Liver (tissue), 9 donors: ENCODE data around the gene AHRR. TPM values are rescaled to one million over a fixed set of nuclear protein-coding genes. Genes with fewer than 3 reads are reported as not detected.

Source experiments
- DNase-seq: peaks from one replicate; pipeline ENCODE4 v3.0.0-alpha.2; 2017; ENCODE audit warnings: low spot score
- H3K27ac ChIP-seq, 2 donors: one replicate each; pipeline ENCODE4 v1.7.0; 2013; ENCODE audit warnings: inconsistent platforms in 2 of 2, low read length in 2 of 2, control low read depth in 1 of 2, low read depth in 1 of 2, mild to moderate bottlenecking in 1 of 2
- H3K27me3 ChIP-seq, 4 donors: one replicate each; pipeline versions ENCODE4 v1.6.1 to v1.7.0; 2013; ENCODE audit warnings: low read length in 3 of 4, inconsistent platforms in 1 of 4, mild to moderate bottlenecking in 1 of 4, moderate library complexity in 1 of 4; ENCODE audit not compliant: control insufficient read depth in 4 of 4, insufficient read depth in 4 of 4
- H3K36me3 ChIP-seq, 4 donors: one replicate each; pipeline versions ENCODE4 v1.6.1 to v1.7.0; 2013; ENCODE audit warnings: low read length in 3 of 4, mild to moderate bottlenecking in 3 of 4, low read depth in 1 of 4, moderate library complexity in 1 of 4; ENCODE audit not compliant: control insufficient read depth in 4 of 4, insufficient read depth in 3 of 4
- H3K4me1 ChIP-seq, 4 donors: one replicate each; pipeline versions ENCODE4 v1.6.1 to v1.7.0; 2013; ENCODE audit warnings: low read length in 3 of 4, mild to moderate bottlenecking in 3 of 4, moderate library complexity in 1 of 4; ENCODE audit not compliant: control insufficient read depth in 4 of 4, insufficient read depth in 4 of 4
- H3K4me3 ChIP-seq, 3 donors: one replicate each; pipeline versions ENCODE4 v1.6.1 to v1.7.0; 2013; ENCODE audit warnings: low read length in 3 of 3, control low read depth in 1 of 3, low read depth in 1 of 3, mild to moderate bottlenecking in 1 of 3
- H3K9ac ChIP-seq, 2 donors: one replicate each; pipeline ENCODE4 v1.7.0; 2013; ENCODE audit warnings: low read length in 2 of 2, mild to moderate bottlenecking in 2 of 2, moderate library complexity in 2 of 2, control low read depth in 1 of 2, low read depth in 1 of 2
- H3K9me3 ChIP-seq, 4 donors: one replicate each; pipeline versions ENCODE4 v1.6.1 to v1.7.0; 2013; ENCODE audit warnings: low read length in 3 of 4; ENCODE audit not compliant: control insufficient read depth in 4 of 4
- EGR1 ChIP-seq, 2 donors: IDR thresholded peaks; 2 replicates each; pipeline ENCODE4 v1.6.1; 2016 to 2018; ENCODE audit warnings: antibody characterized with exemption in 2 of 2, low read depth in 2 of 2
- FOXA1 ChIP-seq: IDR thresholded peaks from 2 replicates; pipeline ENCODE4 v1.6.1; 2016; ENCODE audit warnings: antibody characterized with exemption
- FOXA2 ChIP-seq: IDR thresholded peaks from 2 replicates; pipeline ENCODE4 v1.6.1; 2016; ENCODE audit warnings: antibody characterized with exemption
- GABPA ChIP-seq, 2 donors: IDR thresholded peaks in 1 of 2; conservative IDR thresholded peaks in 1 of 2; 2 replicates each; pipeline ENCODE4 v1.6.1; 2016; ENCODE audit warnings: antibody characterized with exemption in 2 of 2, mild to moderate bottlenecking in 1 of 2, moderate library complexity in 1 of 2
- HNF4A ChIP-seq, 2 donors: conservative IDR thresholded peaks; 2 replicates each; pipeline ENCODE4 v1.6.1; 2016; ENCODE audit warnings: antibody characterized with exemption in 2 of 2, mild to moderate bottlenecking in 2 of 2
- HNF4G ChIP-seq: IDR thresholded peaks from 2 replicates; pipeline ENCODE4 v1.6.1; 2016; ENCODE audit warnings: antibody characterized with exemption
- JUND ChIP-seq, 2 donors: IDR thresholded peaks; 2 replicates each; pipeline ENCODE4 v1.6.1; 2016; ENCODE audit warnings: antibody characterized with exemption in 2 of 2
- NR2F2 ChIP-seq: IDR thresholded peaks from 2 replicates; pipeline ENCODE4 v1.6.1; 2016; ENCODE audit warnings: antibody characterized with exemption
- RAD21 ChIP-seq, 2 donors: IDR thresholded peaks; 2 replicates each; pipeline ENCODE4 v1.6.1; 2016; ENCODE audit warnings: antibody characterized with exemption in 2 of 2, mild to moderate bottlenecking in 2 of 2
- REST ChIP-seq: IDR thresholded peaks from 2 replicates; pipeline ENCODE4 v1.6.1; 2016; ENCODE audit warnings: antibody characterized with exemption, mild to moderate bottlenecking
- RXRA ChIP-seq, 2 donors: IDR thresholded peaks; 2 replicates each; pipeline ENCODE4 v1.6.1; 2017 to 2018; ENCODE audit warnings: antibody characterized with exemption in 2 of 2, mild to moderate bottlenecking in 1 of 2
- SP1 ChIP-seq: IDR thresholded peaks from 2 replicates; pipeline ENCODE4 v1.6.1; 2018; ENCODE audit warnings: antibody characterized with exemption, mild to moderate bottlenecking
- TAF1 ChIP-seq: conservative IDR thresholded peaks from 2 replicates; pipeline ENCODE4 v1.6.1; 2016; ENCODE audit warnings: antibody characterized with exemption, mild to moderate bottlenecking
- YY1 ChIP-seq: IDR thresholded peaks from 2 replicates; pipeline ENCODE4 v1.6.1; 2016; ENCODE audit warnings: antibody characterized with exemption, mild to moderate bottlenecking
- WGBS: extraction: QIAGEN DNeasy Blood & Tissue Kit; methylation state at CpG from one replicate; pipeline ENCODE4 v1.1.7; 2013; 5-methylcytosine and 5-hydroxymethylcytosine counted together
- polyA plus RNA-seq, 2 donors: library from polyadenylated mRNA; stranded (reverse) in 1 of 2; unstranded in 1 of 2; fragments of 200-250 nt in 1 of 2; fragments of >200 nt in 1 of 2; fragmentation: Nextera tagmentation in 1 of 2; extraction: Ambion mirVana in 1 of 2; gene quantifications; one replicate each; pipeline versions ENCODE4 v1.2.1 to v1.2.3, GENCODE V29; 2013 to 2015
- total RNA-seq, 2 donors: library from RNA; depleted of rRNA; stranded (reverse); fragments of >200 nt; gene quantifications; one replicate each; pipeline ENCODE4 v1.2.3, GENCODE V29; 2014
- TF ChIP-seq, protein P1 (sequence below): IDR thresholded peaks from 2 replicates; pipeline ENCODE4 v1.6.1; 2016; ENCODE audit warnings: antibody characterized with exemption
- TF ChIP-seq, protein P2 (sequence below): fragments of 150-350 bp; IDR thresholded peaks from 2 replicates; pipeline ENCODE4 v1.5.1; 2017; ENCODE audit warnings: improper control_type of control experiment, low read depth, low read length; ENCODE audit not compliant: missing input control
- TF ChIP-seq, protein P3 (sequence below): IDR thresholded peaks from 2 replicates; pipeline ENCODE4 v1.6.1; 2016; ENCODE audit warnings: antibody characterized with exemption
- TF ChIP-seq, protein P4 (sequence below): IDR thresholded peaks from 2 replicates; pipeline ENCODE4 v1.6.1; 2016; ENCODE audit warnings: antibody characterized with exemption
- donor health status: healthy.
- donor health status: healthy.
- donor health status: healthy.
- donor health status: healthy.
- donor health status: healthy.

Gene AHRR
- total and polyA plus RNA-seq, 4 donors, result 0.15 to 0.47 (median 0.24) TPM

- WGBS, result 91% methylated on average over 8 of the region's 8 CpGs
- no peak overlapping the region for H3K27ac ChIP-seq
- no peaks in the 10 kb centered on the region for H3K27me3 ChIP-seq
- no peaks in the 10 kb centered on the region for H3K9me3 ChIP-seq
- H3K4me3 ChIP-seq, result peak overlapping the region in 2 of 3 donors; percentile 88
- peaks cover 4 to 27% (median 15%) of the 10 kb centered on the region in 4 donors for H3K36me3 ChIP-seq
- TF ChIP-seq SP1 (no peak), NR2F2 (no peak), JUND (IDR thresholded peaks at IDR 0.05) (no peak), RXRA (IDR thresholded peaks at IDR 0.05) (no peak), HNF4A (conservative IDR thresholded peaks at IDR 0.05) (no peak), FOXA2 (no peak), EGR1 (IDR thresholded peaks at IDR 0.05; ENCODE audit: low read depth in 2 of 2) (no peak), TAF1 (no peak), REST (no peak), FOXA1 (no peak), GABPA (IDR thresholded peaks at IDR 0.05 in 1 of 2, conservative IDR thresholded peaks at IDR 0.05 in 1 of 2) (no peak)
- TF ChIP-seq, protein P1, sequence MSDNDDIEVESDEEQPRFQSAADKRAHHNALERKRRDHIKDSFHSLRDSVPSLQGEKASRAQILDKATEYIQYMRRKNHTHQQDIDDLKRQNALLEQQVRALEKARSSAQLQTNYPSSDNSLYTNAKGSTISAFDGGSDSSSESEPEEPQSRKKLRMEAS, result no peak
- TF ChIP-seq, protein P2, sequence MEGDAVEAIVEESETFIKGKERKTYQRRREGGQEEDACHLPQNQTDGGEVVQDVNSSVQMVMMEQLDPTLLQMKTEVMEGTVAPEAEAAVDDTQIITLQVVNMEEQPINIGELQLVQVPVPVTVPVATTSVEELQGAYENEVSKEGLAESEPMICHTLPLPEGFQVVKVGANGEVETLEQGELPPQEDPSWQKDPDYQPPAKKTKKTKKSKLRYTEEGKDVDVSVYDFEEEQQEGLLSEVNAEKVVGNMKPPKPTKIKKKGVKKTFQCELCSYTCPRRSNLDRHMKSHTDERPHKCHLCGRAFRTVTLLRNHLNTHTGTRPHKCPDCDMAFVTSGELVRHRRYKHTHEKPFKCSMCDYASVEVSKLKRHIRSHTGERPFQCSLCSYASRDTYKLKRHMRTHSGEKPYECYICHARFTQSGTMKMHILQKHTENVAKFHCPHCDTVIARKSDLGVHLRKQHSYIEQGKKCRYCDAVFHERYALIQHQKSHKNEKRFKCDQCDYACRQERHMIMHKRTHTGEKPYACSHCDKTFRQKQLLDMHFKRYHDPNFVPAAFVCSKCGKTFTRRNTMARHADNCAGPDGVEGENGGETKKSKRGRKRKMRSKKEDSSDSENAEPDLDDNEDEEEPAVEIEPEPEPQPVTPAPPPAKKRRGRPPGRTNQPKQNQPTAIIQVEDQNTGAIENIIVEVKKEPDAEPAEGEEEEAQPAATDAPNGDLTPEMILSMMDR, result no peak
- no peak for DNase-seq
- peaks cover 6 to 19% (median 17%) of the 10 kb centered on the region in 4 donors for H3K4me1 ChIP-seq
- H3K9ac ChIP-seq, result no peak overlapping the region
Measured at GRCh38 chr5:444226-444625, 122.7 kb downstream of the AHRR start.

DNA sequence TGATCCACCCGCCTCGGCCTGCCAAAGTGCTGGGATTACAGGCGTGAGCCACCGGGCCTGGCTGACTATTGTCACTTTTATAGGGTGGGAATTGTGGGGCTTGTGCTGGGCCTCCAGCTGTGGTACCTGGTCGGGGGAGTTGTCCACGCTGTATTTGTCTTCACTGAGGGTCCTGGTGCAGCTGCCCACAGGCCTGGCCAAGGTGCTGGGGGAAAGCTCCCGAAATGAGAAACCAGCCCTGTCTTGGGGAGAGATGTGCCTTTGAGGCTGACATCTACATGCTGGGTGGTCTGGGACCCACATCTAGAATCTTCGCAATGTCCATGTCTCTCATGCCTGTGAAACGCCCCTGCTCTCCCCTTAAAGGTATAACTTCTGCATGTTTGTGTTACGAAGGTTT is 124.1 kb downstream of the AHRR start:
- no peak overlapping the region for H3K27ac ChIP-seq
- peaks cover 6 to 19% (median 17%) of the 10 kb centered on the region in 4 donors for H3K4me1 ChIP-seq
- H3K4me3 ChIP-seq, result no peak overlapping the region
- peaks cover 8 to 36% (median 21%) of the 10 kb centered on the region in 4 donors for H3K36me3 ChIP-seq
- no peak overlapping the region for H3K9ac ChIP-seq
- 92% methylated on average over 10 of the region's 10 CpGs for WGBS
- DNase-seq, result no peak
- no peaks in the 10 kb centered on the region for H3K27me3 ChIP-seq
- no peaks in the 10 kb centered on the region for H3K9me3 ChIP-seq
- TF ChIP-seq TAF1 (no peak), EGR1 (IDR thresholded peaks at IDR 0.05; ENCODE audit: low read depth in 2 of 2) (no peak), JUND (IDR thresholded peaks at IDR 0.05) (no peak), RXRA (IDR thresholded peaks at IDR 0.05) (no peak), GABPA (IDR thresholded peaks at IDR 0.05 in 1 of 2, conservative IDR thresholded peaks at IDR 0.05 in 1 of 2) (no peak), NR2F2 (no peak), HNF4G (no peak), HNF4A (conservative IDR thresholded peaks at IDR 0.05) (no peak), RAD21 (IDR thresholded peaks at IDR 0.05) (no peak), FOXA2 (no peak), YY1 (no peak), FOXA1 (no peak)
- TF ChIP-seq, protein P3, sequence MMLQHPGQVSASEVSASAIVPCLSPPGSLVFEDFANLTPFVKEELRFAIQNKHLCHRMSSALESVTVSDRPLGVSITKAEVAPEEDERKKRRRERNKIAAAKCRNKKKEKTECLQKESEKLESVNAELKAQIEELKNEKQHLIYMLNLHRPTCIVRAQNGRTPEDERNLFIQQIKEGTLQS, result no peak
- TF ChIP-seq, protein P1, result no peak
- TF ChIP-seq, protein P2, result no peak
- TF ChIP-seq, protein P4, sequence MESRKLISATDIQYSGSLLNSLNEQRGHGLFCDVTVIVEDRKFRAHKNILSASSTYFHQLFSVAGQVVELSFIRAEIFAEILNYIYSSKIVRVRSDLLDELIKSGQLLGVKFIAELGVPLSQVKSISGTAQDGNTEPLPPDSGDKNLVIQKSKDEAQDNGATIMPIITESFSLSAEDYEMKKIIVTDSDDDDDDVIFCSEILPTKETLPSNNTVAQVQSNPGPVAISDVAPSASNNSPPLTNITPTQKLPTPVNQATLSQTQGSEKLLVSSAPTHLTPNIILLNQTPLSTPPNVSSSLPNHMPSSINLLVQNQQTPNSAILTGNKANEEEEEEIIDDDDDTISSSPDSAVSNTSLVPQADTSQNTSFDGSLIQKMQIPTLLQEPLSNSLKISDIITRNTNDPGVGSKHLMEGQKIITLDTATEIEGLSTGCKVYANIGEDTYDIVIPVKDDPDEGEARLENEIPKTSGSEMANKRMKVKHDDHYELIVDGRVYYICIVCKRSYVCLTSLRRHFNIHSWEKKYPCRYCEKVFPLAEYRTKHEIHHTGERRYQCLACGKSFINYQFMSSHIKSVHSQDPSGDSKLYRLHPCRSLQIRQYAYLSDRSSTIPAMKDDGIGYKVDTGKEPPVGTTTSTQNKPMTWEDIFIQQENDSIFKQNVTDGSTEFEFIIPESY, result no peak
